GM19099 (cell line): ENCODE measurements around the gene SPATS1.
A peak's percentile ranks its signal among the peaks of the same experiment; 100 is the strongest.

Source experiments
- POLR2A ChIP-seq: IDR thresholded peaks from 3 replicates; pipeline ENCODE4 v1.6.1; 2011; ENCODE audit warnings: low read depth; ENCODE audit not compliant: insufficient read length; ENCODE audit errors: extremely low read depth

SPATS1 gene

DNA sequence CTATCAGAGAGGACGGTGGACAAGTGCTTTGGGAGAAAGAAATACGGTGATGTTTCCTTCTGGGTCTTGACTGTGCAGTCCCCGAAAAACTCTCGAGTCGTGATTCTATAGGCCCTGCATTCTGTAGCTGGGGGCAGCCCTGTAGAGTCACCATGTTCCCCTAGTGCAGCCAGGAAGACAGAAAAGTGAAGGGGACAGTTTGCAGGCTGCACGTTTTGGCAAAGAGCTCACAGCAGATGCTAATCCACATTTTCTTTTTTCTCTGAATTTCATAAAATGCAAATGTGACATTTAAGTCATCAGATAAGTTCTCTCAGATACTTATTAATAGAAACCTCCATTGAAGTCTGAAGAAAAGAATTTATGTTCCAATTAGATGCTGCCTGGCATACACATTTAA is 19.5 kb downstream of the SPATS1 start:
- no peak for TF ChIP-seq POLR2A

DNA sequence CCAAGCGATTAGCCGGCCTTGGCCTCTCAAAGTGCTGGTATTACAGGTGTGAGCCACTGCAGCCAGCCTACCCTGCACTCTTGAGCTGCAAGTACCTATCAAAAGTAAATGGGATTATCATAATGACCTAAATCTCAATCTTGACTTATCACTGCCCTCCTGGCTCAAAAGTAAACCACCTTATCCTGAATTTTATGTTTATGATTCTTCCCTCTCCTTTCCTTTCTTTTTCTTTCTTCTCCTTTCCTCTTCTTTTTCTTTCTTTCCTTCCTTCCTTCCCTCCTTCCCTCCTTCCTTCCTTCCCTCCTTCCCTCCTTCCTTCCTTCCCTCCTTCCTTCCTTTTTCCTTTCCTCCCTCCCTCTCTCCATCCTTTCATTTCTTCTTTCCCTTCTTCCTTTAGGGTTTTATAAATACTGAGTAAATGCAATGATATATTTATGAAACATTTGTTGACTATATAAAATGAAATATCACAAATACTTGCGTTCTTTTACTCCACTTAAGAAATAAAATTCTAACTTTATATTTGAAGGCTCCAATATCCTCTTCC is 21.0 kb downstream of the SPATS1 start:
- TF ChIP-seq POLR2A = no peak

DNA sequence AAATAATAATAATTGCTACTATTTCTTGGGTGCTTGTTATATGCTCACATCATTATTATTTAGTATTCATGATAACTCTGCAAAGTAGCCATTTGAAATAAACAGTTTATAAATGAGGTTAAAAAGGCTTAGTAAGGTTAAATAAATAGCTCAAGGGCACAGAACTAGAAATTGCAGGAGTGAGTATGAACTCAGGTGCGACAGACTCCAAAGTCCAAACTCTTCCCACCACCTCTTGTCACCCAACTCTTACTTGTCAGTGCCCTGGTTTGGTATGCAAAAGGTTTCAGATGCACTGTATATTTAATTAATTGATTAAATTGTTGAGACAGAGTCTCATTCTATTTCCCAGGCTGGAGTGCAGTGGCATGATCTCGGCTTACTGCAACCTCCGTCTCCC is 24.3 kb downstream of the SPATS1 start:
- TF ChIP-seq POLR2A = no peak

DNA sequence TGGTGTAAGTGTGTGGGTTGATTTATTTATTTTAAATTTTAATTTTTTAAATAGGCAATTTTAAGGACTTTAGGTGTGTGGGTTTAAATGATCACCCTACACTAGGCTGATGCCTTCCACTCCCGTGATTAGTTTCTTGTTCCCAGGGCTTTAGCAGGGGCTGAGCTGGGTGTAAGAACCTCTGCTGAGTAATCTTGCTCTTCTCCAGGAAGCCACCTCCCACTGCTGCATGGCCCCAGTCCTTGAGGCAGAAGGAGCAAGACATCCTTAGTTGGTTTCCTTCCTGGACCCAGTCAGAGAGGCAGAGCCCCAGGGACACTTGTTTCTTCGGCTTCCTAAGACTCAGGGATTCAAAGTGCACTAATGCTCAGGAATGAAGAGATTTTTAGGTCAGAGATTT is 25.2 kb downstream of the SPATS1 start:
- TF ChIP-seq POLR2A = no peak

DNA sequence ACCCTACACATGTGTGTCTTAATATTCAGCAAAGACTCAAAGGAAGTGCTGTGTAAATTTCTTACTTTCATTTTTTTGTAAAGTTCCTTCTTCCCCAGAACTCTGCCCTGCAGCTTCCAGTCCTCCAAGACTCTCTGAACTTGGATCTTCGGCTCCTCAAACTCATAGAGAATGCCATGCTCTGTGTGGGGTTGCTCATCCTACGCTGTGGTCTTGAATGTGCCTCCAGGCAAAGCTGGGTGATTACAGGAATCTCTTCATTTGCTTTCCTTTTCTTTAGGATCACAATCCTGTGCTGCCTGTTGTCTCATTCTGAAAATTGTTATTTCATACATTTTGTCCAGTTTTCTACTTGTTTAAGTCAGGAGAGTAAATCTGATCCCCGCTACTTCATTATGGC is 30.6 kb downstream of the SPATS1 start:
- TF ChIP-seq POLR2A = no peak

DNA sequence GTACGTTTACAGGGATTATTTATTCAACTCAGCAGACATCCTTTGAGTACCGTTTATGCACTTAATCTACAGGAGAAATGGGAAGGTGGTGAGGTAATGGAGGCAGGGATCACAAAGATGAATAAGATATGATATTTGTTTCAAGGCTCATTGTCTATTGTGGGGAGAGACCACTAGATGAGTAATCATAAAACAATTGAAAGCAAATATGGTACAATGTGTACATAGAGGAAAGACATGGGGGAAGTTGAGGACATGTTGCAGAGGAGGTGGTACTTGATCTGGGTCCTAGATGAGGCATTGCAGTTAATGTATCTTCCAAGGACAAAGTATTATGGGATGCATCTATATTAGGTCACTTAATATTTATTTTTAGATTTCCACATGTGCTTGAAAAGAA is 31.3 kb downstream of the SPATS1 start:
- TF ChIP-seq POLR2A = no peak

DNA sequence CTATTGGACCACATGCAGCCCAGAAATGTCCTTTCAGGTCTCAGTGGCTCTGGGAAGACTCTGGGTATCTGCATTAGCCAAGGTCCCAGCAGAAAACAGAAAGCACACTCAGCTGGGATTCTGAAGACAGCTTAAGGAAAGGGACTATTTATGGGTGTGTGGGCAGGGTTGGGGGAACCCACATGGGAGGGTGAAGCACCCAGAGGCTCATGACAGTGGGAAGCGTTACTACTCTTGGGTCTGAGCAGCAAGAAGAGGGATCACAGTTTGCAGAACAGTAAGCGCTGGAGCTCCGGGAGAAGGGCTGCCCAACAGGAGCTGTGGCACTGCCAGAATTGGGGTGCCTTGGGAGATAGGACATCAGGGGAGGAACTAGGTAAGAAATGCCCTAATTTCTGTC is 32.6 kb downstream of the SPATS1 start:
- no peak for TF ChIP-seq POLR2A

DNA sequence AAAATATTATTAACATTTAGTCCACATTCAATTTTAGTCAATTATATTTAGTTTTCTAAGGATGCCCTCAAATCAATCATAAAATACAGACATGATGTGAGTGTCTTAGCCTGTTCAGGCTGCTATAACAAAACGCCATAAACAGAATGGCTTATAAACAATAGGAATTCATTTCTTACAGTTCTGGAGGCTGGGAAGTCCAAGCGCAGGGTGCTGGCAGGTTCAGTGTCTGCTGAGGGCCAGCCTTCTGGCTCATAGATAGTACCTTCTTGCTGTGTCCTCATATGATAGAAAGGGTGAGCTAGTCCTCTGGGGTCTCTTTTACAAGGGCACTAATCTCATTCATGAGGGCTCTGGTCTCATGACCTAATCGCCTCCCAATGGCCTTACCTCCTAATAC is 35.0 kb downstream of the SPATS1 start:
- TF ChIP-seq POLR2A = no peak

DNA sequence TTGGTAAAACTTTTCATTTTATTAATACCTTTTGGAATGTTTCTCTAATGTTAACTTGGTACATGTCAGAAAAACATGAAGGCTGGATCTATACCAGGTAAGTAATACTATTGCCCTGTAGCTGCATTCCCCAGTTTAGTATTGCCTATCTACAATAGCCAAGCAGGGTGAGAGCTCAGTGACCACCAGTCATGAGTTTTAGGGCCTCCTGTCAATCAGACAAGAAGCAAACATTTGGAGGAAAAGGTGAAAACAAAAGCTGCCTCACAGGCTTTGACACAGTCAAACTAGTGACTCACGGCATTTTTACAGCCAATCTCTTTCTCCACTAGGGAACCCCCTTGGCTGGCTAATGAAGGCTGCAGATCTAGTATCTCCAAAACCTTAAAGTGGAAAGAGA is 35.5 kb downstream of the SPATS1 start:
- no peak for TF ChIP-seq POLR2A

DNA sequence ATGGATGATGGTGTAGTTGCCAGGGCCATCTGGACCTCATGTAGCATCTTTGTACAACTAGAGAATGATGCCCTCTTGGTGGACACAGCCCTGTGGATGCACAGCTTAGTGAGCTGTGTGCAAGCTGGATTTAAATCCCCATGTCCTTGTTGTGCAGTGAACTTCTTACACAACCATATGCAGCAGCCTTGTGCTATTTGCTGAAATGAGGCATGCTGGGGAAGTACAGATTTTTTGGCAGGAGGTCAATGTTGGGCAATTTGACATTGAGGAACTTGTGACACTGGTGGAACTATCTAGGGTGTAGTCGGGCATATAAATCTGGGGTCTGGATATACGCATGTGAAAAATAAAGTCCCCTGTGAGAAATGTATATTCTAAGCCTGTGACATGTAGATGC is 39.3 kb downstream of the SPATS1 start:
- TF ChIP-seq POLR2A = no peak

DNA sequence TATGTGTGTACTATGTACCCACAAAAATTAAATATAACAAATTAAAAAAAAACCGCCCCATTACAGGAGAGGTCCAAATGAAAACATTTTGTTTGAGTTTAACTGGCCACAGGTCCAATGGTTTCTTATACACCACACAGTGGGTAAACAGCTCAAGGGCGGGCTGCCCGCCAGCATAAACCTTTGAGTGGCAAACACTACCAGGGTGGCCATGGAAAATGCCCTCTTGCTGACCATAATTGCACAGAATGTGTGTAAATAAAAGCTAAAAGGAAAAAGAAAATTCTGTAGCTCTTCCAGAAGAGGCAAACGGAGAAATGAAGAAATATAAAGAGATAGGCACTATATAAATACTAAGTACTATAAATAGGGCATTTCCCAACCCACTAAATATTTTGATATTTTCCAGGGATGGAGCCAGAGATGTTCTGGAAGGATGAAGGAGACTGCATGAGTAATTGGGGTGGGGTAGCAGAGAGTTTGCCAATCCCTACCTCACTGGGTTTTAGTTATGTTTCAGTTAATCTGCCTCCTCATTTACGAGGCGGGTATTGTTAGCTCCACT is 44.0 kb downstream of the SPATS1 start:
- no peak for TF ChIP-seq POLR2A

DNA sequence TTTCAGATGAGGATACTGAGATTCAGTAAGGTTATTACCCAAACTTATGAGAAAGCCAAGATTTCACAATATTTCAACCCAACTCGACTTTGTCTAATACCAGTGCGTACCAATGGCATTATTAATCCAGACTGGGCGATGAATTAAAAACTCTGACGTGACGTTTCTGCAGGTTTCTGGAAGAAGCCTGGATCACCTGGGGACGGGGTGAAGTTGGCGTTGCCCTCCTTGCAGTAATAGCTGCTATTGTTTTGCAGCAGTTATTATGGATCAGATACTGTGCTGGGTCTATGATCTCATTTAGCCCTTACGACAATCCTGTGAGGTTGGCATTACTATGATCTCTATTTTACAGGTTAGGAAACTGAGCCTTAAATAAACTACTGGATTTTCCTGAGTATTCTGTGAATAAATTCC is 44.5 kb downstream of the SPATS1 start:
- no peak for TF ChIP-seq POLR2A

DNA sequence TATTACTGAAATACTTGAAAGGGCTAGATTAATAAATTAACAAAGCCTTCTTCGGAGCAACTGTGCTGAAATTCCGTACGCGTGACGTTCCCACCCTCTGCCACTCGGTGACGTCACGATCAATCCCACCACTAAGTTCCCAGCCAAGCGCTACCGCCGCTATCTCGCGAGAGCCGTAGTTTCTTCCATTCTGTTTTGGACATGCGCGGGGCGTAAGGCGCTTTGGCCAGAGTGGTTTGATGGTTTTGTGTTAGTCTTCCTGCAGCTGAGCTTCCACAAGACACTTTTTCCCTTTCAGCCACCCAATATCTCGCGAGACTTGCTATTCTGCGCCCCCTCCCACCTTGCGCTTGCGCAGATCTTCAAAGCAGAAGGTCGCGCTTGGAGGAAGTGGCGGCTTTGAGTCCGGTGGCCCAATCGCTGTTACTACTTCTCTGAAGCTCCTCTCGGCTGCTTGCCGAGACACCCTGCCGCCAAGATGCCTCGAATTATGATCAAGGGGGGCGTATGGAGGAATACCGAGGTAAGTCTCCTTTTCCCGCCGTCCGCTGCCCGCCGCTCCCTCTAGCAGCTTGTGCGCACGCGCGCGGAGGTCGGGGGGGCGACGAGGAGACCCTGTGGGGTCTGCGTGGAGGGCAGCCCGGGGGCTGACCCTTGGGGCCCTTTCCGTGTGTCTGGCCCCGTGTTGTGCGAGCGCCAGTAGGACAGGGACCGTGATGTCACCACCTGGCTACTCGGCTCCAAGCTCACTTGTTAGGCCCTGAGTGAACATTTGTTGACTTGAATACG is 45.1 kb downstream of the SPATS1 start, which contains the start of gene CDC5L:
TSS of gene CDC5L (plus strand) at position 361 of the 789 bp plus-strand sequence. CDS start at position 479, 118 bp downstream.
- peak; percentile 95 for TF ChIP-seq POLR2A

DNA sequence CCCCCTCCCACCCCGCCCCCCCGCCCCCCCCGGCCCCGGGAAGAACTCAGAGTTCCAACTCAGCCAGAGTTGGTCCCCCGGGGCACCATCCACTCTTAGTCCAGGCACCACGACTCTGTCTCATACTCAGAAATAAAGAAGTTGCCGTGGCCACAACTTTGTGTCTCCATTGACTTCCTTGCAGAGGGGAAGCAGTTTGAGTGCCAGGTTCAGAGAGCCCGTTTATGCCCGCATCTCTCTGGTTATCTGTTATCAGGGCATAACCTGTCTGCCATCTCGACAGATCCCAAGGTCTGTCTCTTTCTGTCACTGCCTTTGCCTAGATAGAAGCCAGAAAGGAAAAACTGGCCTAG is 45.7 kb downstream of the SPATS1 start:
- no peak for TF ChIP-seq POLR2A

DNA sequence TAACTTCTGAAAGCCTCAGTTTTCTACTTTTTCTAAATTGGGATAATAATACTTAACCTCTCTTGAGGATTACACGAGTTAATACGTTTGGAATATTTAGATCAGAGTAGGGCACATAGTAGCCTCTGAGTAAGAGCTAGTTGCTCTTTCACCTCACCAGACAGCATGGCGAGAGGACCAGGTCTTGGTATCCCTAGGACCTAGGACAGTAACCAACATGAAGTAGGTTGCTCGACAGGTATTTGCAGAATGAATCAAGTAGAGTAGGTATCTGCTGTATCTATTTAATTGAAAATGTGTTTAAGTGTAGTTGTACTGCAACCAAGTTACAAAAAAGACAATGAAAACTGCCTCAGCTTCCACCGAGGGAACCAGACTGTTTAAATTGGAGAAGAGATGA is 46.4 kb downstream of the SPATS1 start:
- TF ChIP-seq POLR2A = no peak

DNA sequence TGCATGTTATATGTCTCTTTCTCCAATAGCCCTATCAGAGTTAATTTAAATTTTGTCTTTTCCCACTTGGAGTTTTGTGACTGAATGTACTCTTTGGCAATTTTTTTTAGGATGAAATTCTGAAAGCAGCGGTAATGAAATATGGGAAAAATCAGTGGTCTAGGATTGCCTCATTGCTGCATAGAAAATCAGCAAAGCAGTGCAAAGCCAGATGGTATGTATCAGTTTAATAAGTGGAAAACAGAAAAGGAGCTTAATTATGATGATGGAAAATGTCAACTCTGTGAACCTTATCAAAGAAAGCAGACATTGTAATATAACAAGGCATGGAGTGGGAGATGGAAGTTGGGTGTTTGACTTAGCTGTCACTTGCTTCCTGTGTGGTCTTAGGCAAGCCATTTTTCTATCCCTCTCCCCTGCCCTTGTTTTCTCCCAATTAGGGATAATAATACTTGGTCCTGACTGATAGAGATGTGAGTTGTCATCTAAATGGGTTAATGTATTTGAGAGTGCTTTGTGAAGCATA is 47.8 kb downstream of the SPATS1 start:
- no peak for TF ChIP-seq POLR2A
